Measurements from ENCODE around the gene BCLAF1.
"Not testable (repeated sequence)": the region's sequence is repeated elsewhere in the genome, so short reads cannot be mapped to it uniquely, and the experiment has no call there.

The BCLAF1 gene

GRCh38 chr6:136309171-136309570 is 19.5 kb upstream of the BCLAF1 start:
- FAIRE-seq: no peak

DNA sequence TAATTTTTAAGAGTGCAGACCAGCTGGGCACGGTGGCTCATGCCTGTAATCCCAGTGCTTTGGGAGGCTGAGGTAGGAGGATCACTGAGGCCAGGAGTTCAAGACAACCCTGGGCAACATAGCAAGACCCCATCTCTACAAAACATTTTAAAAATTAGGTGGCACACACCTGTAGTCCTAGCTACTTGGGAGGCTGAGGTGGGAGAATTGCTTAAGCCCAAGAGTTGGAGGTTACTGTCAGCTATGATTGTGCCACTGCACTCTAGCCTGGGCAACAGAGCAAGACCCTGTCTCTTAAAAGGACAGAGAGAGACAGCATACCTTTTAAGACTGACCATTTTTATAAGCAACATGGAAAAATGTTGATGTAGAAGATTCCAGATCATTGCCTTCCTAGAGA is 18.8 kb upstream of the BCLAF1 start:
- not testable (repeated sequence) for FAIRE-seq

GRCh38 chr6:136307351-136307750 is 17.7 kb upstream of the BCLAF1 start:
- FAIRE-seq: no peak

- FAIRE-seq: no peak
These were observed 16.8 kb upstream of the BCLAF1 start for GRCh38 chr6:136306466-136306865.

DNA sequence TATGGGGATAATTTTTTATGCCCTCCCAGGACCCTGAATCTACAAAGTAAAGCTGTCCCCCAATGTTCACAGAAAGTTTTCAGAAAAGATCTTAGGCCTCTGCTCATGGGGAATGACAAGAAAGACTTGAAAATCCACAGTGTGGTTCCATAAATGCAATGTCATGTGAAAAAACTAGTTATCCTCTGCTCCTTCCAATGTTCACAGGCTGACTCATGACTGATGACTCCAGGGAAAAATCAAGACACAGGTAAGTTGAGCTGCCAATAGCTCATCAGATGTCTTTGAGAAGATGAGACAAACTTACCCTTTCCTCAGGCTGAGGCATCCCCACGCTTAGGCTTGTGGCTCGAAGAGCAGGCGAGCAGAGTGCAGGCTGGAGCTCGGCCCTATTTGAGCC is 14.8 kb upstream of the BCLAF1 start:
- FAIRE-seq: no peak

- no peak for FAIRE-seq
These were observed 13.9 kb upstream of the BCLAF1 start for GRCh38 chr6:136303516-136303915.

GRCh38 chr6:136294621-136295020 is 5.0 kb upstream of the BCLAF1 start:
- FAIRE-seq: no peak

DNA sequence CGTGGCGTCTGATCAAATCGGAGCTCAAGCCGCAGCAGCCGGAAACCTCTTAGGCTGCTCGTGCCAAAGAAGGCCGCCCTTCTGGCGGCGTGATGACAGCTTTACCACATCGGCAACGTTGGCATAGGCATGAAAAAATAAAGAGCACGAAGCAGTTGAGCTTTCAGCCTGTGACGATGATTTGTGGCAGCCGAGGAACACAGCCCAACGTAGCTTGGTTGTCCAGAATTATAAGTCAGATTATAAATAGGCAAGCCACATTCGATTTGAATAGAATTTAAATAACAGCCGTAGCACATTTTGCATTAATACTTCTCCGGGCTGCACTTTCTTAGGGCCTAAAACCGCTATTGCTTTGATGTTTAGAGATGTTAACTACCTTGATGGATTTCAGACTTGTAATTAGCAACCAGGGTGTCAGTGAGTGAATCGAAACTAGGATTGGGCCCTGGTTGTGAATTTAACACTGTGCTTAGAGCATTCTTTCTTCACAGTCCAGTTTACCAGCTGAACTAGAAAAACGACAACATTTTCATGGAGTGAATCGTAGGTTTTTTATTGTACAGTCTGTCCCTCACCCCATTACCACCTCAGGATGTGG is 864 bp upstream of the BCLAF1 start:
- no peak for FAIRE-seq

DNA sequence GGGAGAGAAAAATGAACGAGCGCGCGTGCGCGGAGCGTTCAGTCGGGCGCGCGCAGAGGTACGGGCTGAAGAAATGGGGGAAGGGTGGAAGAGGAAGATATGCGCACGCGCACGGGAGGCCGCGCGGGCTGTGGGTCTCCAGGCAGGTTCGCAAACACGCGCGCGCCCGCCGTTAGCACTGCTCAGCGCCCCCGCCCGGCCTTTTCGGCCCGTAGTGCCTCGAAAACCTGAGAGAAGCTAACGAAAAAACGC is 393 bp downstream of the BCLAF1 start:
- no peak for FAIRE-seq

DNA sequence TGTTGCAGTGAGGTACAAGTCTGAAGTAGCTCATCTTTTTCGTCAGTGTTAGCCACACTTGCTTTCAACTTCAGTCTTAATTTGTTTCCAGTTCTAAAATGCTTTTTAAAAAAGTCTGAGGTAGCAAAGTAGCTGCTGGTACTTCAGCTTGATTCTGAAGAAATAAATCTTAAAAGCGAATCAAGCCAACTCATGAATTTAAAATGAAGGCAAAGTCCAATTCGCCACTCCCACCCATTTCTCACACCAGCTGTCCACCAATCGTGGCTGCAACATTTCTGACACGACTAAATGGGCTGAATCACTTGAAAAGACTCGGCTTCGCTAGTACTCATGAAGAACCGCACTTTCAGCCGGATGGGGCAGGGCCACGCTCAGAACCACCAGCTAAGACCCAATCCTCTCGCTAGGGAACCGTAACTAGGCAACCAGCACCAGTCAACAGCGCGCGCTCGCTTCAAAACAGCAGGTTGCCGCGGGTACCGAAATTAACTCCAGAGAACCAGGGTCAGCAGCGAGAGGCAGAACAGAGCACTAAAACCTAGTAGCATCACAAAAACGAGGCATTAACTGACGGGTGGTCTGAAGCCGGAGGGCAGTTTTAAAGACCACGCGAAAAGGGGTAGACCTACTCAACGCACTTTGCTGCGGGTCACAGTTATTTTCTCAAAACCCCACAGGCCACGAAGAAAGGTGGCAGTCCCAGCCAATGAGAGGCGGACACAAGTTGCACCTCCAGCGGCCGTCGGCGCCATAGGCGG is 900 bp downstream of the BCLAF1 start:
- FAIRE-seq: no peak

DNA sequence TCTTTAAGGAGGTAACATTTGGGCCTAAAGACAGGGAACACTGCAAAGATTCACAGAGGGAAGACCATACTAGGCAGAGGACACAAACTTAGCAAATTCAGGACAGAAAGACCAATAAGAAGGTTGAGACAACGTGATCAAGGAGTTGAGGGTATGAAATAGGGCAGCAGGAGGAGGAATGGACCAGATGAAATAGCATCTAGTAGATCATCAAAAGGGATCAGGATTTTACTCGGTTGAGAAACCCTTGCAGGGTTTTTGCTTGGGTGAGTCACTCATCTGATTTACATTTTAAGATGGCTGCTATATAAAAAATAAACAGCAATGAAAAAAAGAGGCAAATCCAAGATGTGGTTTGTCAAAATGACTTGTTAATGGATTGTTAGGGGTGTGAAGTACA is 4.7 kb downstream of the BCLAF1 start:
- FAIRE-seq: no peak

GRCh38 chr6:136282906-136283305 is 6.7 kb downstream of the BCLAF1 start:
- FAIRE-seq: no peak

DNA sequence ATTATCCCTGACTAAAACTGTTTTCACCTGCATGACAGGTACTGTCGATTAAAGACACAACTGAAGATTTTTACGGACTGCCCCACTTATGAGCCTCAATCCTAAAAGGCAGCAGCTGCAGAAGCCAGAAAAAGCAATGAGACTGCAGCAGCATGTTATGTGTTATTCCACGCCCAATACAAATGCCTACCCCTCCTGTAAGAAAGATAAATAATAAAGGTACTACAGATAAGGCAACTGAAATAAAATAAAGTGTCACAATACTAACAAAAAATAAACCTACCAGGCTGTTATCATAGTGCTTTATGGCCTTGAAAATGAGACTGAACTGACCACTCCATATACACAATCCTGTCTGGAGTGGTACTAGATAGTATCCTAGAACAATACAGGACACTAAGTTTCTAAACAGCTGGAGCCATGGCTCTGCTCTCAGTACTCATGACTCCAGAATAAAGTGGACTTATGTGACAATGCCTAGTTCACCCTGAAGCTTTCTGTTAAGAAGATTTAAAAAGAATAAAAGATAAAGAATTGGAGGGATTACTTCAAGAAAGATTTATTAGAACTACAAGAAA is 9.5 kb downstream of the BCLAF1 start:
- no peak for FAIRE-seq

GRCh38 chr6:136274062-136274461 is 15.6 kb downstream of the BCLAF1 start:
- no peak for FAIRE-seq

DNA sequence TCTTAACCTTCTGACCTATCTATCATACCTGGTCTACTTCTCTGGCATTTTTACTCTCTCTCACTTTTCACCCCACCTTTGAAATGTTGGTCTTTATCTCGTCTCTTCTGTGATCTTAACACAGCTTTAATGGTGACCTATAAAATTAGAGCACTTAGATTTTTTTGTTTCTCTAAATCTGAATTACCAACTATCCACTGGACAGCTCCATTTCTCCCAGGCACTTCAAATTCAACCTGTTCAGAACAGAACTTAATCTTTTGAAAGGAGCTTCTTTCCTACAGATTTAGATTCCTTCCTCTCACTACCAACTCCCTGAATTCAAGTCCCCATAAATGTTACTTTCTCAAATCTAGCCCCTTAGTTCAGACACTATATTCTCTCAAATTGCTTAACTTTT is 24.5 kb downstream of the BCLAF1 start:
- FAIRE-seq: no peak

GRCh38 chr6:136262940-136263339 is 26.7 kb downstream of the BCLAF1 start:
- FAIRE-seq: no peak

- no peak for FAIRE-seq
These were observed 34.7 kb downstream of the BCLAF1 start for GRCh38 chr6:136254851-136255466.

GRCh38 chr6:136253734-136254133 is 35.9 kb downstream of the BCLAF1 start:
- no peak for FAIRE-seq

DNA sequence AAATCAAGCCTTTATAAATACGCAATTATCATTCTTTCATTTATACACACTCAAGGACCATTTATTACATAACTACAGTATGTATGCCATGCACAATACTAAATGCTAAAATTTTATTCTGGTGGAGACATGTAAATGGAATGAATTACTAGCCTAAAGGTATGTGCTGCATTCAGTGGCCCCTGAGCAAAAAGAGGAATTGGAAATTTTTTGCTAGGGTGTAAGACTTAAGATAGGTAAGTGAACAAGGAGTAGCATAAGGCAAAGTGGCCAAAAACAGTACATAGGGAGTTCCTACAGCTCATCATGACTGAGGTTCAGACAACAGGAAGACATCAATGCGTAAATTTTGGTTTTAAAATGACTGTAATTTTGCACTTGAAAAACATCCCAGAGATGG is 37.2 kb downstream of the BCLAF1 start:
- FAIRE-seq: no peak

- no peak for FAIRE-seq
These were observed 38.3 kb downstream of the BCLAF1 start for GRCh38 chr6:136251394-136251793.

DNA sequence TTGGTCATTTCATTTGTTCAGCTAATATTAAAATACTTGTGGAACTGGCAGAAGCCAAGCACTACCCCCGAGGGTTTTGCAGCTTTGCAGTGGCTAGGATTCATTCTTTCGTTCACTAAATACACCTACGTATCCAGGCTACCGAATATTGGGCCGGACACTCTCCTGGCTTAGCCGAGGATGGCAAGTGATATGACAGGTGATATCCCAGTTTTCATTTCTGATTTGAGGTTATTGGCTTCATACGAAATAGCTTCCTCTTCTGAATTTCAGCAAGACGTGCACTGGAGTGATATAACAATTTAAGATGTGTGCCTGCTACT is 39.0 kb downstream of the BCLAF1 start:
- no peak for FAIRE-seq

- peak; percentile 94 for FAIRE-seq
These were observed 39.6 kb downstream of the BCLAF1 start, which contains the start of gene MTFR2 for GRCh38 chr6:136249811-136250685. TSS of gene MTFR2 (minus strand) at chr6:136250311. CDS start at chr6:136249099, 1,212 bp downstream.

GRCh38 chr6:136249336-136249735 is 40.3 kb downstream of the BCLAF1 start:
- FAIRE-seq: no peak
